H1 (cell line): ENCODE data around the gene ZNF771. TPM values are rescaled to one million over a fixed set of nuclear protein-coding genes. Genes with fewer than 3 reads are reported as not detected.

ENCODE experiments used
- CTCF ChIA-PET: fragments of 300-600 bp; sonication (Branson Sonifier 250); formaldehyde crosslinking; loops from one replicate; lab custom pipeline; 2021; ENCODE audit not compliant: partially characterized antibody; lab: Charles Lee
- POLR2A ChIA-PET: fragments of 300-600 bp; sonication (Branson Sonifier 250); formaldehyde crosslinking; loops from one replicate; lab custom pipeline; 2021; ENCODE audit warnings: inconsistent platforms; ENCODE audit not compliant: partially characterized antibody; lab: Charles Lee
- DNase-seq, 2 experiments: peaks; one replicate each; pipeline versions ENCODE4 v3.0.0 to v3.0.0-alpha.2; 2010 to 2022; ENCODE audit warnings: low spot score in 2 of 2, low read depth in 1 of 2, mixed read lengths in 1 of 2
- FAIRE-seq: peaks from 2 replicates; lab custom pipeline; 2011; peaks lifted over from hg19 to GRCh38; lab: Jason Lieb, UNC
- H2AFZ ChIP-seq: 2 replicates; pipeline ENCODE4 v1.8.1; 2012; ENCODE audit warnings: low read length, inconsistent platforms
- H2AK5ac ChIP-seq: 2 replicates; pipeline ENCODE4 v1.6.1; 2013; ENCODE audit warnings: low read depth, low read length
- H2BK120ac ChIP-seq: replicated peaks from 2 replicates; pipeline ENCODE3; 2013; ENCODE audit warnings: low read depth, low read length, inconsistent platforms
- H2BK12ac ChIP-seq: 2 replicates; pipeline ENCODE4 v1.6.1; 2013; ENCODE audit warnings: low read depth, low read length
- H2BK15ac ChIP-seq: 2 replicates; pipeline ENCODE4 v1.6.1; 2013; ENCODE audit warnings: low read length
- H2BK20ac ChIP-seq: 2 replicates; pipeline ENCODE4 v1.6.1; 2013; ENCODE audit warnings: low read length
- H2BK5ac ChIP-seq: 2 replicates; pipeline ENCODE4 v1.6.1; 2013; ENCODE audit warnings: low read depth, low read length
- H3K14ac ChIP-seq: 2 replicates; pipeline ENCODE4 v1.6.1; 2013; ENCODE audit warnings: inconsistent platforms; ENCODE audit not compliant: insufficient read length
- H3K18ac ChIP-seq: 2 replicates; pipeline ENCODE4 v1.6.1; 2013; ENCODE audit warnings: low read length; ENCODE audit errors: extremely low read depth
- H3K23ac ChIP-seq: 2 replicates; pipeline ENCODE4 v1.6.1; 2013; ENCODE audit warnings: inconsistent platforms; ENCODE audit not compliant: insufficient read length
- H3K23me2 ChIP-seq: 2 replicates; pipeline ENCODE4 v1.6.1; 2013; ENCODE audit warnings: low read depth, low read length
- H3K27ac ChIP-seq: 2 replicates; pipeline ENCODE4 v1.6.1; 2011; ENCODE audit warnings: low read depth, low read length, inconsistent platforms
- H3K27me3 ChIP-seq, 4 experiments: replicated peaks in 1 of 4; 1 replicate in 1 of 4; 2 replicates in 3 of 4; pipeline versions ENCODE4 v1.6.1 to v1.8.1; 2011 to 2013; ENCODE audit warnings: low read length in 3 of 4, mild to moderate bottlenecking in 3 of 4, inconsistent platforms in 2 of 4, mixed read lengths in 2 of 4, moderate library complexity in 1 of 4; ENCODE audit not compliant: control insufficient read depth in 3 of 4, insufficient read depth in 3 of 4; ENCODE audit errors: extremely low read depth in 1 of 4
- H3K36me3 ChIP-seq, 4 experiments: 2 replicates each; pipeline versions ENCODE4 v1.6.1 to v1.8.1; 2011 to 2013; ENCODE audit warnings: mild to moderate bottlenecking in 4 of 4, low read length in 3 of 4, moderate library complexity in 2 of 4, control low read depth in 1 of 4, inconsistent platforms in 1 of 4; ENCODE audit not compliant: insufficient read depth in 4 of 4, control insufficient read depth in 2 of 4
- H3K4ac ChIP-seq: replicated peaks from 2 replicates; pipeline ENCODE3; 2013; ENCODE audit warnings: low read length, low read depth, mixed read lengths, inconsistent platforms; ENCODE audit not compliant: insufficient read length
- H3K4me1 ChIP-seq, 4 experiments: replicated peaks in 1 of 4; 1 replicate in 1 of 4; 2 replicates in 3 of 4; pipeline versions ENCODE4 v1.6.1 to v1.8.1; 2011 to 2013; ENCODE audit warnings: low read length in 3 of 4, inconsistent platforms in 2 of 4, mixed read lengths in 1 of 4; ENCODE audit not compliant: insufficient read depth in 4 of 4, control insufficient read depth in 3 of 4
- H3K4me2 ChIP-seq, 2 experiments: 2 replicates each; pipeline versions ENCODE4 v1.6.1 to v1.8.1; 2011 to 2013; ENCODE audit warnings: low read depth in 2 of 2, low read length in 2 of 2, control low read depth in 1 of 2, inconsistent platforms in 1 of 2, mild to moderate bottlenecking in 1 of 2; ENCODE audit not compliant: insufficient read depth in 1 of 2
- H3K4me3 ChIP-seq, 4 experiments: fragments of 200-600, 300-600 bp in 1 of 4; sonication (generic), shearing (Covaris generic), sonication (Bioruptor Twin) in 1 of 4; 2 replicates each; pipeline versions ENCODE4 v1.5.1 to v1.8.1; 2011 to 2016; ENCODE audit warnings: low read length in 4 of 4, low read depth in 3 of 4, control low read depth in 2 of 4, inconsistent platforms in 2 of 4, mild to moderate bottlenecking in 2 of 4, mixed read lengths in 1 of 4, moderate library complexity in 1 of 4; ENCODE audit not compliant: insufficient read depth in 2 of 4; ENCODE audit errors: extremely low read depth in 1 of 4
- H3K56ac ChIP-seq: replicated peaks from 2 replicates; pipeline ENCODE3; 2013; ENCODE audit warnings: low read depth, mild to moderate bottlenecking, mixed read lengths, low read length, inconsistent platforms; ENCODE audit not compliant: insufficient read length
- H3K79me1 ChIP-seq: 2 replicates; pipeline ENCODE4 v1.6.1; 2013; ENCODE audit warnings: low read depth, low read length, control low read depth
- H3K79me2 ChIP-seq, 2 experiments: 2 replicates each; pipeline versions ENCODE4 v1.6.1 to v1.8.1; 2012 to 2013; ENCODE audit warnings: low read length in 2 of 2, mild to moderate bottlenecking in 2 of 2, inconsistent platforms in 1 of 2; ENCODE audit not compliant: insufficient read depth in 2 of 2, control insufficient read depth in 1 of 2
- H3K9ac ChIP-seq, 4 experiments: replicated peaks in 1 of 4; 1 replicate in 1 of 4; 2 replicates in 3 of 4; pipeline versions ENCODE4 v1.6.1 to v1.8.1; 2011 to 2013; ENCODE audit warnings: low read depth in 3 of 4, low read length in 3 of 4, control low read depth in 2 of 4, mild to moderate bottlenecking in 2 of 4, moderate library complexity in 2 of 4, inconsistent platforms in 1 of 4; ENCODE audit errors: extremely low read depth in 1 of 4
- H3K9me3 ChIP-seq, 2 experiments: 2 replicates each; pipeline versions ENCODE4 v1.6.1 to v1.8.1; 2012 to 2013; ENCODE audit warnings: mild to moderate bottlenecking in 2 of 2, moderate library complexity in 2 of 2, control low read depth in 1 of 2, inconsistent platforms in 1 of 2, low read depth in 1 of 2, low read length in 1 of 2, mixed read lengths in 1 of 2; ENCODE audit not compliant: insufficient read depth in 2 of 2
- H4K20me1 ChIP-seq, 2 experiments: replicated peaks in 1 of 2; 2 replicates each; pipeline versions ENCODE3 to v1.8.1; 2011 to 2013; ENCODE audit warnings: inconsistent platforms in 2 of 2, low read length in 2 of 2, mild to moderate bottlenecking in 1 of 2; ENCODE audit not compliant: insufficient read depth in 2 of 2, control insufficient read depth in 1 of 2
- H4K5ac ChIP-seq: 2 replicates; pipeline ENCODE4 v1.6.1; 2013; ENCODE audit warnings: low read length, low read depth, mixed read lengths, inconsistent platforms; ENCODE audit not compliant: insufficient read length
- H4K8ac ChIP-seq: 2 replicates; pipeline ENCODE4 v1.8.0; 2013; ENCODE audit warnings: mild to moderate bottlenecking, moderate library complexity, low read length, inconsistent platforms; ENCODE audit not compliant: insufficient read depth; ENCODE audit errors: extremely low read depth
- H4K91ac ChIP-seq: replicated peaks from 2 replicates; pipeline ENCODE3; 2013; ENCODE audit warnings: low read length, mixed read lengths, inconsistent platforms; ENCODE audit not compliant: insufficient read length
- ASH2L ChIP-seq: fragments of 200-600, 300-600 bp; sonication (generic); IDR thresholded peaks from one replicate; pipeline ENCODE4 v1.7.1; 2017; ENCODE audit warnings: low read length
- BRCA1 ChIP-seq: IDR thresholded peaks from 2 replicates; pipeline ENCODE4 v1.6.1; 2012; ENCODE audit warnings: low read depth, low read length, improper control_type of control experiment
- CREB1 ChIP-seq: IDR thresholded peaks from 2 replicates; pipeline ENCODE4 v1.6.1; 2012; ENCODE audit warnings: inconsistent platforms
- E2F6 ChIP-seq: IDR thresholded peaks from 2 replicates; pipeline ENCODE4 v1.6.1; 2012; ENCODE audit warnings: inconsistent platforms
- GABPA ChIP-seq: IDR thresholded peaks from 2 replicates; pipeline ENCODE4 v1.6.1; 2011; ENCODE audit warnings: mild to moderate bottlenecking, low read length, moderate library complexity, borderline replicate concordance; ENCODE audit not compliant: insufficient read depth
- RAD21 ChIP-seq, 2 experiments: IDR thresholded peaks in 1 of 2; conservative IDR thresholded peaks in 1 of 2; 2 replicates each; pipeline ENCODE4 v1.6.1; 2011; ENCODE audit warnings: low read depth in 2 of 2, low read length in 2 of 2, improper control_type of control experiment in 1 of 2, inconsistent platforms in 1 of 2, mild to moderate bottlenecking in 1 of 2, moderate library complexity in 1 of 2
- RNF2 ChIP-seq: fragments of 200-900, 300-1000 bp; sonication (generic); IDR thresholded peaks from 2 replicates; pipeline ENCODE4 v1.7.1; 2016; ENCODE audit warnings: borderline replicate concordance, low read depth, mild to moderate bottlenecking, antibody characterized with exemption, low read length; ENCODE audit not compliant: poor library complexity, severe bottlenecking; ENCODE audit errors: missing control alignments
- TAF7 ChIP-seq: optimal IDR thresholded peaks from 2 replicates; pipeline ENCODE3; 2011; ENCODE audit warnings: low read depth, mild to moderate bottlenecking, inconsistent platforms, low read length, moderate library complexity, borderline replicate concordance
- WGBS, 2 experiments: shearing (Covaris generic) in 1 of 2; methylation state at CpG; one replicate each; pipeline versions ENCODE4 v1.1.6 to v1.1.7; 2013 to 2015; ENCODE audit warnings: low lambda C conversion rate in 2 of 2, mixed read lengths in 2 of 2, inconsistent platforms in 1 of 2, low coverage in 1 of 2, missing lambda C conversion rate in 1 of 2; ENCODE audit not compliant: insufficient replicate concordance in 2 of 2, insufficient coverage in 1 of 2, insufficient read length in 1 of 2; ENCODE audit errors: extremely low coverage in 1 of 2, missing lambda C conversion rate in 1 of 2; 5-methylcytosine and 5-hydroxymethylcytosine counted together
- polyA plus RNA-seq, 7 experiments: library from polyadenylated mRNA; depleted of rRNA in 3 of 7; stranded (reverse) in 5 of 7; unstranded in 2 of 7; fragments of >200 nt in 5 of 7; fragments of 200-250 nt in 2 of 7; gene quantifications; 1 replicate in 5 of 7; 2 replicates in 1 of 7; 4 replicates in 1 of 7; pipeline versions ENCODE4 v1.2.1 to v1.2.3, GENCODE V29; 2011 to 2013; ENCODE audit warnings: missing spikeins in 2 of 7, mixed read lengths in 2 of 7
- total RNA-seq: library from RNA; stranded (reverse); fragmentation: NEBNext Ultra II Directional; extraction: Animal tissue kit (Norgen Biotek cat#: 25700); gene quantifications from 2 replicates; pipeline ENCODE4 v1.2.1, GENCODE V29; 2021
- TF ChIP-seq, protein P1 (sequence below): IDR thresholded peaks from 2 replicates; pipeline ENCODE4 v1.6.1; 2012; ENCODE audit warnings: low read length, inconsistent platforms

Gene ZNF771
- total and polyA plus RNA-seq, 2 of the 8 experiments (the other 6 are each of a cell fraction or from before 2014, with no cell fraction given) = 10.6 to 15.7 TPM

DNA sequence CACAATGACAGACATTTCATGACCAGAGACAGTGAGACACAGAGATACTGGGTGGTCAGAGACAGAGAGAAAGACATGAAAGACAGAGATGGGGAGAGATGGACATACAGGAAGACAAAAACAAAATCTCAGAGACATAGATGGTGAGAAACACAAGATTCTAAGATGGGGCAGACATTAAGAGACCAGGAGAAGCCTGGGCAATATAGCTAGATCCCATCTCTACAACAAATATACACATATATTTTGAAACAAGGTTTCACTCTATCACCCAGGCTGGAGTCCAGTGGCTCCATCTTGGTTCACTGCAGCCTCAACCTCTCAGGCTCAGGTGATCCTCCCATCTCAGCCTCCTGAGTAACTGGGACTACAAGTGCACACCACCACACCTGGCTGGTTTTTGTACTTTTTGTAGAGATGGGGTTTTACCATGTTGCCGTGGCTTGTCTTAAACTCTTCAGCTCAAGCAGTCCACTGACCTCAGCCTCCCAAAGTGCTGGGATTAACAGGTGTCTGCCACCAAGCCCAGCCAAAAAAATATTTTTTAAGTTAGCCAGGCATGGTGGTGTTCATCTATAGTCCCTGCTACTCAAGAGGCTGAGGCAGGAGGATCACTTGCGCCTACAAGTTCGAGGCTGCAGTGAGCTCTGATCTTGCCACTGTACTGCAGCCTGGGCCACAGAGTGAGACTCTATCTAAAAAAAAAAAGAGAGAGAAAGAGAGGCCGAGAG is 27.2 kb upstream of the ZNF771 start:
- H3K79me2 ChIP-seq = no peaks in the 10 kb centered on the region
- no peak overlapping the region for H2AFZ ChIP-seq
- no peak overlapping the region for H3K56ac ChIP-seq
- no peak overlapping the region for H2BK12ac ChIP-seq
- H2BK120ac ChIP-seq = no peak overlapping the region
- ChIA-PET CTCF (interaction anchor here (0.6 to 1.6 kb wide), 5 partner anchors 11 to 235 kb away, joined by 3 to 6 read pairs (median 3); no protein-coding TSS in a partner anchor), POLR2A (interaction anchor here (0.7 to 13.6 kb wide), 3 partner anchors 16 to 28 kb away, joined by 3 to 151 read pairs (median 3); partner anchors contain the start of genes ZNF48 and ZNF771)
- H2BK15ac ChIP-seq = no peak overlapping the region
- no peak overlapping the region; a peak in 1 of 4 replicates for H3K4me2 ChIP-seq
- no peaks in the 10 kb centered on the region for H4K20me1 ChIP-seq
- H3K36me3 ChIP-seq = no peaks in the 10 kb centered on the region
- H3K27ac ChIP-seq = no peak overlapping the region
- H4K8ac ChIP-seq = no peak overlapping the region; the same call in 1 of the 2 replicates
- peaks cover 0 to 9% (median 5%) of the 10 kb centered on the region in 4 experiments; a peak in 5 of 7 replicates for H3K4me1 ChIP-seq
- H3K27me3 ChIP-seq = no peaks in the 10 kb centered on the region
- no peak overlapping the region for H2AK5ac ChIP-seq
- H4K5ac ChIP-seq = no peak overlapping the region
- no peak overlapping the region for H3K18ac ChIP-seq
- no peak overlapping the region for H3K23ac ChIP-seq
- no peak overlapping the region for H4K91ac ChIP-seq
- peaks cover 10% of the 10 kb centered on the region for H3K23me2 ChIP-seq
- H2BK20ac ChIP-seq = no peak overlapping the region
- FAIRE-seq = no peak
- H3K9ac ChIP-seq = no peak overlapping the region
- H3K14ac ChIP-seq = no peak overlapping the region
- no peaks in the 10 kb centered on the region for H3K79me1 ChIP-seq
- H3K9me3 ChIP-seq = no peaks in the 10 kb centered on the region
- H3K4me3 ChIP-seq = no peak overlapping the region
- H2BK5ac ChIP-seq = no peak overlapping the region
- no peak for DNase-seq
- 96% methylated on average over 4 of the region's 4 CpGs; no CpG with 5 or more reads in 1 of the 2 experiments for WGBS, 2 experiments
- H3K4ac ChIP-seq = no peak overlapping the region
- TF ChIP-seq E2F6 (no peak), RNF2 (no peak), CREB1 (no peak), GABPA (no peak), RAD21 (IDR thresholded peaks at IDR 0.05 in 1 of 2, conservative IDR thresholded peaks at IDR 0.05 in 1 of 2; ENCODE audit: low read depth in 2 of 2, low read length in 2 of 2) (no peak), TAF7 (no peak), ASH2L (no peak), BRCA1 (no peak)
- TF ChIP-seq, protein P1, sequence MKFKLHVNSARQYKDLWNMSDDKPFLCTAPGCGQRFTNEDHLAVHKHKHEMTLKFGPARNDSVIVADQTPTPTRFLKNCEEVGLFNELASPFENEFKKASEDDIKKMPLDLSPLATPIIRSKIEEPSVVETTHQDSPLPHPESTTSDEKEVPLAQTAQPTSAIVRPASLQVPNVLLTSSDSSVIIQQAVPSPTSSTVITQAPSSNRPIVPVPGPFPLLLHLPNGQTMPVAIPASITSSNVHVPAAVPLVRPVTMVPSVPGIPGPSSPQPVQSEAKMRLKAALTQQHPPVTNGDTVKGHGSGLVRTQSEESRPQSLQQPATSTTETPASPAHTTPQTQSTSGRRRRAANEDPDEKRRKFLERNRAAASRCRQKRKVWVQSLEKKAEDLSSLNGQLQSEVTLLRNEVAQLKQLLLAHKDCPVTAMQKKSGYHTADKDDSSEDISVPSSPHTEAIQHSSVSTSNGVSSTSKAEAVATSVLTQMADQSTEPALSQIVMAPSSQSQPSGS = no peak
